Smooth muscle cell (in vitro differentiated cells): ENCODE results near the gene DNHD1. TPM values are rescaled to one million over a fixed set of nuclear protein-coding genes. Genes with fewer than 3 reads are reported as not detected.

Experiments used
- DNase-seq: peaks from one replicate; lab custom pipeline; 2025; ENCODE audit not compliant: unreplicated experiment; lab: John Stamatoyannopoulos, UW
- H2AFZ ChIP-seq: fragments of 200-600 bp; sonication (generic); 2 replicates; pipeline ENCODE4 v1.6.0; 2016; ENCODE audit warnings: antibody characterized with exemption, low read depth, mild to moderate bottlenecking
- H3F3A ChIP-seq: fragments of 200-600 bp; sonication (generic); 2 replicates; pipeline ENCODE4 v1.6.0; 2017; ENCODE audit warnings: antibody characterized with exemption, low read depth
- H3K27ac ChIP-seq: fragments of 200-600 bp; sonication (generic); 2 replicates; pipeline ENCODE4 v1.5.1; 2016; ENCODE audit warnings: low read depth, mild to moderate bottlenecking
- H3K27me3 ChIP-seq: fragments of 200-600 bp; sonication (generic); 2 replicates; pipeline ENCODE4 v1.6.1; 2016; ENCODE audit warnings: low read depth, mild to moderate bottlenecking
- H3K36me3 ChIP-seq: fragments of 200-600 bp; sonication (generic); 2 replicates; pipeline ENCODE4 v1.5.1; 2016; ENCODE audit warnings: low read depth
- H3K4me1 ChIP-seq: fragments of 200-600 bp; sonication (generic); 2 replicates; pipeline ENCODE4 v1.5.1; 2016; ENCODE audit warnings: low read depth
- H3K4me2 ChIP-seq: fragments of 200-600 bp; sonication (generic); 2 replicates; pipeline ENCODE4 v1.6.0; 2016; ENCODE audit warnings: mild to moderate bottlenecking
- H3K4me3 ChIP-seq: fragments of 200-600 bp; sonication (generic); 2 replicates; pipeline ENCODE4 v1.5.1; 2016; ENCODE audit warnings: mild to moderate bottlenecking
- H3K79me2 ChIP-seq: fragments of 200-600 bp; sonication (generic); 2 replicates; pipeline ENCODE4 v1.6.0; 2016; ENCODE audit warnings: low read depth, mild to moderate bottlenecking
- H3K9ac ChIP-seq: fragments of 200-600 bp; sonication (generic); 2 replicates; pipeline ENCODE4 v1.6.0; 2016; ENCODE audit warnings: low read depth
- H3K9me3 ChIP-seq: fragments of 200-600 bp; sonication (generic); replicated peaks from 2 replicates; pipeline ENCODE4 v1.5.1; 2016; ENCODE audit warnings: low read depth
- H4K20me1 ChIP-seq: fragments of 200-600 bp; sonication (generic); 2 replicates; pipeline ENCODE4 v1.6.0; 2016; ENCODE audit warnings: low read depth
- WGBS: methylation state at CpG from one replicate; pipeline ENCODE4 v1.1.7; 2016; ENCODE audit warnings: low lambda C conversion rate; 5-methylcytosine and 5-hydroxymethylcytosine counted together
- polyA plus RNA-seq: library from polyadenylated mRNA; unstranded; fragments of >200 nt; fragmentation: Nextera tagmentation; extraction: Ambion mirVana; gene quantifications from 2 replicates; pipeline ENCODE4 v1.2.1, GENCODE V29; 2016
- total RNA-seq: library from RNA; depleted of rRNA; stranded (reverse); fragments of >200 nt; gene quantifications from 2 replicates; pipeline ENCODE4 v1.2.3, GENCODE V29; 2014
- TF ChIP-seq, protein P1 (sequence below): fragments of 200-600 bp; sonication (generic); IDR thresholded peaks from 2 replicates; pipeline ENCODE4 v1.5.1; 2017; ENCODE audit warnings: borderline replicate concordance, mild to moderate bottlenecking, antibody characterized with exemption; ENCODE audit not compliant: insufficient read depth, poor library complexity, severe bottlenecking

The DNHD1 gene
- total and polyA plus RNA-seq, 2 experiments from 2014 or later = 5.5 to 9.1 TPM

GRCh38 chr11:6544921-6545850, 48.1 kb downstream of the DNHD1 start:
- no peaks in the 10 kb centered on the region for H3K27me3 ChIP-seq
- H3K9ac ChIP-seq = no peak overlapping the region
- no peaks in the 10 kb centered on the region for H3K36me3 ChIP-seq
- no peak for DNase-seq
- H3K4me1 ChIP-seq = no peaks in the 10 kb centered on the region
- H3K4me2 ChIP-seq = no peak overlapping the region
- H3F3A ChIP-seq = no peaks in the 10 kb centered on the region
- H3K27ac ChIP-seq = no peak overlapping the region
- H3K4me3 ChIP-seq = no peak overlapping the region
- no peak overlapping the region for H2AFZ ChIP-seq
- WGBS = 96% methylated on average over 19 of the region's 19 CpGs
- no peaks in the 10 kb centered on the region for H3K9me3 ChIP-seq
- H3K79me2 ChIP-seq = no peaks in the 10 kb centered on the region
- H4K20me1 ChIP-seq = no peaks in the 10 kb centered on the region
- TF ChIP-seq, protein P1, sequence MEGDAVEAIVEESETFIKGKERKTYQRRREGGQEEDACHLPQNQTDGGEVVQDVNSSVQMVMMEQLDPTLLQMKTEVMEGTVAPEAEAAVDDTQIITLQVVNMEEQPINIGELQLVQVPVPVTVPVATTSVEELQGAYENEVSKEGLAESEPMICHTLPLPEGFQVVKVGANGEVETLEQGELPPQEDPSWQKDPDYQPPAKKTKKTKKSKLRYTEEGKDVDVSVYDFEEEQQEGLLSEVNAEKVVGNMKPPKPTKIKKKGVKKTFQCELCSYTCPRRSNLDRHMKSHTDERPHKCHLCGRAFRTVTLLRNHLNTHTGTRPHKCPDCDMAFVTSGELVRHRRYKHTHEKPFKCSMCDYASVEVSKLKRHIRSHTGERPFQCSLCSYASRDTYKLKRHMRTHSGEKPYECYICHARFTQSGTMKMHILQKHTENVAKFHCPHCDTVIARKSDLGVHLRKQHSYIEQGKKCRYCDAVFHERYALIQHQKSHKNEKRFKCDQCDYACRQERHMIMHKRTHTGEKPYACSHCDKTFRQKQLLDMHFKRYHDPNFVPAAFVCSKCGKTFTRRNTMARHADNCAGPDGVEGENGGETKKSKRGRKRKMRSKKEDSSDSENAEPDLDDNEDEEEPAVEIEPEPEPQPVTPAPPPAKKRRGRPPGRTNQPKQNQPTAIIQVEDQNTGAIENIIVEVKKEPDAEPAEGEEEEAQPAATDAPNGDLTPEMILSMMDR = no peak

- Histone ChIP-seq H3K27ac (no peak overlapping the region), H3K4me3 (no peak overlapping the region), H3K4me2 (no peak overlapping the region), H2AFZ (no peak overlapping the region), H3K36me3 (no peaks in the 10 kb centered on the region), H3K9me3 (no peaks in the 10 kb centered on the region), H4K20me1 (no peaks in the 10 kb centered on the region), H3K9ac (no peak overlapping the region), H3K79me2 (no peaks in the 10 kb centered on the region), H3F3A (no peaks in the 10 kb centered on the region), H3K4me1 (no peaks in the 10 kb centered on the region), H3K27me3 (no peaks in the 10 kb centered on the region)
- TF ChIP-seq, protein P1 = no peak
- DNase-seq = no peak
- 97% methylated on average over 14 of the region's 14 CpGs for WGBS
Measured at GRCh38 chr11:6545917-6546605, 49.0 kb downstream of the DNHD1 start.

- Histone ChIP-seq H3K79me2 (no peaks in the 10 kb centered on the region), H3K36me3 (no peaks in the 10 kb centered on the region), H4K20me1 (no peaks in the 10 kb centered on the region), H3K4me2 (no peak overlapping the region), H3K9ac (no peak overlapping the region), H3K4me3 (no peak overlapping the region), H3F3A (no peaks in the 10 kb centered on the region), H3K27ac (no peak overlapping the region), H3K9me3 (no peaks in the 10 kb centered on the region), H3K4me1 (no peaks in the 10 kb centered on the region), H3K27me3 (no peaks in the 10 kb centered on the region), H2AFZ (no peak overlapping the region)
- DNase-seq = no peak
- over 99% methylated on average over 8 of the region's 8 CpGs for WGBS
- TF ChIP-seq, protein P1 = no peak
Measured at GRCh38 chr11:6546735-6547134, 49.7 kb downstream of the DNHD1 start.
